ENCODE data around the gene CDH4.

DNA sequence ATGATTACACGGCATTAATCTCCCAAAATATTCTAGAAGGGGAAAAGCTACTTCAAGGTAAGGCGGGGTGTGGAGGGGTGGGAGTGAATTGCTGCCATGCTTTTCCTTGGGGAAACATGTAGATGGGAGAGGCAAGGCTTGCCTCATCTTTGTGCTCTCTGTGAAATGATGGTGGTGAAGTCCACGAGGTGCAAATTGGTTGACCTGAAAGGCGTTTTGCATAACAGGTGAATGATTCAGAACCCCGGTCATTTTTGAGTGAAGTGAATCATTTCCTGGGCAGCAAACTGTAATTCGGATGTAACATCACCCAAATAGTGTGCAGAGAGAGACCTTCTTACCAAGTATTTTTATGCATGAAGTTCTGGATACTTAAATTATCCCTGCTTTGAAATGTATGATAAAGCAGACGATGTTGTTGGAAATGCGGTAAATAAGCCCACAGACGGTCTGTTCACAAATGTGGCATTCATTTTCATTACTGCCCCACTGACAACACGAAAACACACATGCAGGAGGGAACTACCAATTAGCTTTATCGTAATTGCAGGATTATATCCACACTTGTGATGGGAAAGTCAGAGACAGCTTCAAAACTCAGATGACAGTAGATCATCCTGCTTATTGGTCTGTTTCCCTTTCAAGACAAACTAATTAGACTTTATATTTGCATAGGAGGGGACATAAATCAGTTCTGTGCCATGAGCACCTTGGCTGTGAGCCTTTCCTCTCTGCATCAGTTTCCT is 3.0 kb downstream of the CDH4 start:
- TF ChIP-seq EP300 (IDR thresholded peaks at IDR 0.05; ENCODE audit: borderline replicate concordance) = no peak
- TF ChIP-seq RAD21 (IDR thresholded peaks at IDR 0.05; ENCODE audit: low read depth) = no peak
- TF ChIP-seq EGR1 (IDR thresholded peaks at IDR 0.05) = no peak
- TF ChIP-seq, protein P1, sequence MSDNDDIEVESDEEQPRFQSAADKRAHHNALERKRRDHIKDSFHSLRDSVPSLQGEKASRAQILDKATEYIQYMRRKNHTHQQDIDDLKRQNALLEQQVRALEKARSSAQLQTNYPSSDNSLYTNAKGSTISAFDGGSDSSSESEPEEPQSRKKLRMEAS (IDR thresholded peaks at IDR 0.05) = no peak
- no peak for TF ChIP-seq TAF1 (IDR thresholded peaks at IDR 0.05; ENCODE audit: low read depth)
- no peak for TF ChIP-seq FOXM1 (IDR thresholded peaks at IDR 0.05; ENCODE audit: borderline replicate concordance, low read depth)
- no peak for TF ChIP-seq YY1 (IDR thresholded peaks at IDR 0.05; ENCODE audit: low read depth)
- TF ChIP-seq NFIC (IDR thresholded peaks at IDR 0.05) = no peak
- TF ChIP-seq, protein P2, sequence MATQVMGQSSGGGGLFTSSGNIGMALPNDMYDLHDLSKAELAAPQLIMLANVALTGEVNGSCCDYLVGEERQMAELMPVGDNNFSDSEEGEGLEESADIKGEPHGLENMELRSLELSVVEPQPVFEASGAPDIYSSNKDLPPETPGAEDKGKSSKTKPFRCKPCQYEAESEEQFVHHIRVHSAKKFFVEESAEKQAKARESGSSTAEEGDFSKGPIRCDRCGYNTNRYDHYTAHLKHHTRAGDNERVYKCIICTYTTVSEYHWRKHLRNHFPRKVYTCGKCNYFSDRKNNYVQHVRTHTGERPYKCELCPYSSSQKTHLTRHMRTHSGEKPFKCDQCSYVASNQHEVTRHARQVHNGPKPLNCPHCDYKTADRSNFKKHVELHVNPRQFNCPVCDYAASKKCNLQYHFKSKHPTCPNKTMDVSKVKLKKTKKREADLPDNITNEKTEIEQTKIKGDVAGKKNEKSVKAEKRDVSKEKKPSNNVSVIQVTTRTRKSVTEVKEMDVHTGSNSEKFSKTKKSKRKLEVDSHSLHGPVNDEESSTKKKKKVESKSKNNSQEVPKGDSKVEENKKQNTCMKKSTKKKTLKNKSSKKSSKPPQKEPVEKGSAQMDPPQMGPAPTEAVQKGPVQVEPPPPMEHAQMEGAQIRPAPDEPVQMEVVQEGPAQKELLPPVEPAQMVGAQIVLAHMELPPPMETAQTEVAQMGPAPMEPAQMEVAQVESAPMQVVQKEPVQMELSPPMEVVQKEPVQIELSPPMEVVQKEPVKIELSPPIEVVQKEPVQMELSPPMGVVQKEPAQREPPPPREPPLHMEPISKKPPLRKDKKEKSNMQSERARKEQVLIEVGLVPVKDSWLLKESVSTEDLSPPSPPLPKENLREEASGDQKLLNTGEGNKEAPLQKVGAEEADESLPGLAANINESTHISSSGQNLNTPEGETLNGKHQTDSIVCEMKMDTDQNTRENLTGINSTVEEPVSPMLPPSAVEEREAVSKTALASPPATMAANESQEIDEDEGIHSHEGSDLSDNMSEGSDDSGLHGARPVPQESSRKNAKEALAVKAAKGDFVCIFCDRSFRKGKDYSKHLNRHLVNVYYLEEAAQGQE (IDR thresholded peaks at IDR 0.05; ENCODE audit: low read depth) = no peak

All from Ishikawa (cell line).